K562 (cell line): ENCODE measurements around the gene RGS6. TPM values are rescaled to one million over a fixed set of nuclear protein-coding genes. Genes with fewer than 3 reads are reported as not detected.

Experiments used
- ATAC-seq: fragments of 200-7000 bp; cut with Tn5 transposase; 3 replicates; pipeline ENCODE4 v1.9.1; 2020; ENCODE audit warnings: moderate library complexity
- BruUV-seq: library from RNA; stranded (reverse); fragments of 400-500 nt; replicated peaks from 2 replicates; lab custom pipeline; 2021; lab: Mats Ljungman, UMichigan
- CTCF ChIA-PET: fragments of 300-600 bp; formaldehyde crosslinking; extraction: SDS; loops from one replicate; lab custom pipeline; 2021; ENCODE audit warnings: low intra/inter-chr PET ratio; lab: Yijun Ruan, JAX
- POLR2A ChIA-PET: fragments of 300-600, 350-650 bp; sonication (Branson Sonifier 250); formaldehyde crosslinking; extraction: SDS; loops from one replicate; lab custom pipeline; 2021; ENCODE audit warnings: antibody characterized with exemption, inconsistent platforms; lab: Yijun Ruan, JAX
- DNase-seq, 4 experiments: peaks; one replicate each; pipeline versions ENCODE4 v3.0.0 to v3.0.0-alpha.2; 2011 to 2018; ENCODE audit warnings: low spot score in 3 of 4, mixed read lengths in 3 of 4; ENCODE audit errors: extremely low read depth in 1 of 4
- FAIRE-seq: peaks from 2 replicates; lab custom pipeline; 2011; peaks lifted over from hg19 to GRCh38; lab: Jason Lieb, UNC
- H2AFZ ChIP-seq: 2 replicates; pipeline ENCODE4 v1.6.0; 2011; ENCODE audit warnings: low read depth, low read length, control low read depth, inconsistent platforms
- H3K27ac ChIP-seq: fragments of 200-600 bp; 3 replicates; pipeline ENCODE4 v1.8.0; 2011; ENCODE audit warnings: low read depth, mild to moderate bottlenecking, control low read depth, inconsistent platforms, low read length, moderate library complexity, mixed read lengths; ENCODE audit errors: extremely low read depth
- H3K27me3 ChIP-seq, 2 experiments: fragments of 300-600 bp in 1 of 2; 2 replicates in 1 of 2; 3 replicates in 1 of 2; pipeline versions ENCODE4 v1.6.0 to v1.8.0; 2011; ENCODE audit warnings: inconsistent platforms in 2 of 2, low read length in 2 of 2, mild to moderate bottlenecking in 1 of 2, mixed read lengths in 1 of 2, moderate library complexity in 1 of 2; ENCODE audit not compliant: control insufficient read depth in 2 of 2, insufficient read depth in 2 of 2
- H3K36me3 ChIP-seq: fragments of 300-600 bp; 3 replicates; pipeline ENCODE4 v1.8.0; 2011; ENCODE audit warnings: mild to moderate bottlenecking, low read length, inconsistent platforms; ENCODE audit not compliant: control insufficient read depth, insufficient read depth
- H3K4me1 ChIP-seq, 2 experiments: fragments of 200-600 bp in 1 of 2; replicated peaks in 1 of 2; 2 replicates in 1 of 2; 3 replicates in 1 of 2; pipeline versions ENCODE4 v1.5.1 to v1.8.0; 2011; ENCODE audit warnings: inconsistent platforms in 2 of 2, low read length in 2 of 2, mild to moderate bottlenecking in 1 of 2, mixed read lengths in 1 of 2, moderate library complexity in 1 of 2; ENCODE audit not compliant: control insufficient read depth in 2 of 2, insufficient read depth in 2 of 2
- H3K4me2 ChIP-seq: 2 replicates; pipeline ENCODE4 v1.6.1; 2011; ENCODE audit warnings: low read length, control low read depth, inconsistent platforms, mixed read lengths; ENCODE audit not compliant: insufficient read depth
- H3K4me3 ChIP-seq: fragments of 200-600 bp; sonication (generic), shearing (Covaris generic); 2 replicates; pipeline ENCODE4 v1.5.1; 2016; ENCODE audit warnings: control low read depth, inconsistent platforms
- H3K79me2 ChIP-seq: fragments of 200-600 bp; 3 replicates; pipeline ENCODE4 v1.8.0; 2011; ENCODE audit warnings: low read length, inconsistent platforms; ENCODE audit not compliant: control insufficient read depth, insufficient read depth
- H3K9ac ChIP-seq, 2 experiments: 2 replicates each; pipeline versions ENCODE4 v1.6.0 to v1.6.1; 2011; ENCODE audit warnings: low read depth in 2 of 2, low read length in 2 of 2, control low read depth in 1 of 2, inconsistent platforms in 1 of 2, mild to moderate bottlenecking in 1 of 2, mixed read lengths in 1 of 2; ENCODE audit not compliant: insufficient read depth in 1 of 2
- H3K9me1 ChIP-seq: one replicate; pipeline ENCODE4 v1.6.0; 2011; ENCODE audit warnings: inconsistent platforms, mild to moderate bottlenecking, low read length, moderate library complexity; ENCODE audit not compliant: control insufficient read depth, insufficient read depth
- H3K9me3 ChIP-seq: replicated peaks from 2 replicates; pipeline ENCODE4 v1.5.1; 2011; ENCODE audit warnings: low read depth, low read length, inconsistent platforms; ENCODE audit not compliant: control insufficient read depth, insufficient read depth
- H4K20me1 ChIP-seq: replicated peaks from 2 replicates; pipeline ENCODE4 v1.6.1; 2011; ENCODE audit warnings: low read length, inconsistent platforms, mixed read lengths; ENCODE audit not compliant: control insufficient read depth, insufficient read depth
- HMG20B ChIP-seq: fragments of 250-450 bp; sonication (Bioruptor Pico); IDR thresholded peaks from 2 replicates; pipeline ENCODE4 v1.5.0; 2021; ENCODE audit warnings: mild to moderate bottlenecking
- THRAP3 ChIP-seq: fragments of 450-650 bp; IDR thresholded peaks from 2 replicates; pipeline ENCODE4 v1.6.1; 2016; ENCODE audit warnings: mild to moderate bottlenecking, inconsistent platforms, borderline replicate concordance
- WGBS: fragments of 100-300 bp; shearing (Covaris generic); methylation state at CpG from one replicate; pipeline ENCODE4 v1.1.6; 2016; ENCODE audit warnings: low coverage, mixed read lengths; ENCODE audit not compliant: insufficient coverage; ENCODE audit errors: missing lambda C conversion rate; 5-methylcytosine and 5-hydroxymethylcytosine counted together
- in situ Hi-C: fragments of 300-500 bp; cut with MboI; formaldehyde crosslinking; loops from 4 replicates; pipeline ENCODE4 v1.15.0; 2018; ENCODE audit warnings: inconsistent platforms, mixed read lengths
- intact Hi-C: fragments of 100-400 bp; cut with micrococcal nuclease; formaldehyde crosslinking; loops from 2 replicates; pipeline ENCODE4 v1.14.2; 2022
- polyA plus RNA-seq, 8 experiments: library from polyadenylated mRNA; depleted of rRNA in 4 of 8; stranded (reverse) in 5 of 8; unstranded in 3 of 8; fragments of >200 nt; fragmentation: Nextera tagmentation in 2 of 8; fragmentation: Illumina TruSeq in 1 of 8; extraction: Ambion mirVana in 2 of 8; extraction: Trizol in 1 of 8; gene quantifications; 2 replicates each; pipeline versions ENCODE4 v1.2.1 to v1.2.3, GENCODE V29; 2011 to 2014; ENCODE audit warnings: inconsistent platforms in 1 of 8, missing spikeins in 1 of 8
- total RNA-seq, 7 experiments: library from RNA; depleted of rRNA in 6 of 7; stranded (reverse); fragments of >200 nt in 6 of 7; fragmentation: Illumina TruSeq in 2 of 7; extraction: Trizol in 2 of 7; gene quantifications; 2 replicates each; pipeline versions ENCODE4 v1.2.1 to v1.2.3, GENCODE V29; 2011 to 2021; ENCODE audit warnings: low replicate concordance in 1 of 7
- TF ChIP-seq, protein P1 (sequence below): fragments of 200-600 bp; sonication (generic); IDR thresholded peaks from one replicate; pipeline ENCODE4 v1.6.1; 2012; ENCODE audit warnings: mild to moderate bottlenecking, low read depth, low read length, inconsistent platforms

Gene RGS6
- total and polyA plus RNA-seq, 9 of the 15 experiments (the other 6 are each of a cell fraction or from before 2014, with no cell fraction given): not detected

DNA sequence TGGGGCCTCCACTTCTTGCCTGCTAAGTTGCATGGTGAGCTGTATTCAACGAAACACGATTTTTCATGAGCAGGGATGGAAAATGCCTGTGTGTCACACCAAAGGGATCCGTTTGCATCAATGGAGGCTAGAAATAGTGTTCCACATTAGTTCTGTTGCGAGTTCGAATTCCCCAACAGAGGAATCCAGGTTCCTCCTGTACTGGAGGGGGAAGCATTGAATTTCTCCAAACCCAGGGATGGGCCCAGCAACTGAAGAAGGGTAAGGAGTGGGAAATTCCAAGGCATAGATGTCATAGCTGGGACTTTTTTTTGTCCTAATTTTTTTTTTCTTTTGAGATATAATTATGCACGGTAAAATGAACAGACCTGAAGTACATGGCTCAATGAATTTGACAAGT, 625.4 kb downstream of the RGS6 start:
- intact Hi-C loops (no loop called here), in situ Hi-C loops (no loop called here)
- DNase-seq (no peak), ATAC-seq (no peak), FAIRE-seq (no peak)
- Histone ChIP-seq H3K9me1 (no peaks in the 10 kb centered on the region), H4K20me1 (no peaks in the 10 kb centered on the region), H3K9me3 (no peaks in the 10 kb centered on the region), H3K4me2 (no peak overlapping the region), H3K36me3 (no peaks in the 10 kb centered on the region), H3K27me3 (peaks cover 11 to 52% of the 10 kb centered on the region in 2 experiments; a peak in 4 of 5 replicates), H3K4me1 (no peaks in the 10 kb centered on the region), H3K79me2 (no peaks in the 10 kb centered on the region), H3K9ac (no peak overlapping the region), H2AFZ (no peak overlapping the region), H3K27ac (no peak overlapping the region), H3K4me3 (no peak overlapping the region)
- TF ChIP-seq THRAP3 (no peak), HMG20B (CRISPR knock-in tag) (no peak)
- TF ChIP-seq, protein P1, sequence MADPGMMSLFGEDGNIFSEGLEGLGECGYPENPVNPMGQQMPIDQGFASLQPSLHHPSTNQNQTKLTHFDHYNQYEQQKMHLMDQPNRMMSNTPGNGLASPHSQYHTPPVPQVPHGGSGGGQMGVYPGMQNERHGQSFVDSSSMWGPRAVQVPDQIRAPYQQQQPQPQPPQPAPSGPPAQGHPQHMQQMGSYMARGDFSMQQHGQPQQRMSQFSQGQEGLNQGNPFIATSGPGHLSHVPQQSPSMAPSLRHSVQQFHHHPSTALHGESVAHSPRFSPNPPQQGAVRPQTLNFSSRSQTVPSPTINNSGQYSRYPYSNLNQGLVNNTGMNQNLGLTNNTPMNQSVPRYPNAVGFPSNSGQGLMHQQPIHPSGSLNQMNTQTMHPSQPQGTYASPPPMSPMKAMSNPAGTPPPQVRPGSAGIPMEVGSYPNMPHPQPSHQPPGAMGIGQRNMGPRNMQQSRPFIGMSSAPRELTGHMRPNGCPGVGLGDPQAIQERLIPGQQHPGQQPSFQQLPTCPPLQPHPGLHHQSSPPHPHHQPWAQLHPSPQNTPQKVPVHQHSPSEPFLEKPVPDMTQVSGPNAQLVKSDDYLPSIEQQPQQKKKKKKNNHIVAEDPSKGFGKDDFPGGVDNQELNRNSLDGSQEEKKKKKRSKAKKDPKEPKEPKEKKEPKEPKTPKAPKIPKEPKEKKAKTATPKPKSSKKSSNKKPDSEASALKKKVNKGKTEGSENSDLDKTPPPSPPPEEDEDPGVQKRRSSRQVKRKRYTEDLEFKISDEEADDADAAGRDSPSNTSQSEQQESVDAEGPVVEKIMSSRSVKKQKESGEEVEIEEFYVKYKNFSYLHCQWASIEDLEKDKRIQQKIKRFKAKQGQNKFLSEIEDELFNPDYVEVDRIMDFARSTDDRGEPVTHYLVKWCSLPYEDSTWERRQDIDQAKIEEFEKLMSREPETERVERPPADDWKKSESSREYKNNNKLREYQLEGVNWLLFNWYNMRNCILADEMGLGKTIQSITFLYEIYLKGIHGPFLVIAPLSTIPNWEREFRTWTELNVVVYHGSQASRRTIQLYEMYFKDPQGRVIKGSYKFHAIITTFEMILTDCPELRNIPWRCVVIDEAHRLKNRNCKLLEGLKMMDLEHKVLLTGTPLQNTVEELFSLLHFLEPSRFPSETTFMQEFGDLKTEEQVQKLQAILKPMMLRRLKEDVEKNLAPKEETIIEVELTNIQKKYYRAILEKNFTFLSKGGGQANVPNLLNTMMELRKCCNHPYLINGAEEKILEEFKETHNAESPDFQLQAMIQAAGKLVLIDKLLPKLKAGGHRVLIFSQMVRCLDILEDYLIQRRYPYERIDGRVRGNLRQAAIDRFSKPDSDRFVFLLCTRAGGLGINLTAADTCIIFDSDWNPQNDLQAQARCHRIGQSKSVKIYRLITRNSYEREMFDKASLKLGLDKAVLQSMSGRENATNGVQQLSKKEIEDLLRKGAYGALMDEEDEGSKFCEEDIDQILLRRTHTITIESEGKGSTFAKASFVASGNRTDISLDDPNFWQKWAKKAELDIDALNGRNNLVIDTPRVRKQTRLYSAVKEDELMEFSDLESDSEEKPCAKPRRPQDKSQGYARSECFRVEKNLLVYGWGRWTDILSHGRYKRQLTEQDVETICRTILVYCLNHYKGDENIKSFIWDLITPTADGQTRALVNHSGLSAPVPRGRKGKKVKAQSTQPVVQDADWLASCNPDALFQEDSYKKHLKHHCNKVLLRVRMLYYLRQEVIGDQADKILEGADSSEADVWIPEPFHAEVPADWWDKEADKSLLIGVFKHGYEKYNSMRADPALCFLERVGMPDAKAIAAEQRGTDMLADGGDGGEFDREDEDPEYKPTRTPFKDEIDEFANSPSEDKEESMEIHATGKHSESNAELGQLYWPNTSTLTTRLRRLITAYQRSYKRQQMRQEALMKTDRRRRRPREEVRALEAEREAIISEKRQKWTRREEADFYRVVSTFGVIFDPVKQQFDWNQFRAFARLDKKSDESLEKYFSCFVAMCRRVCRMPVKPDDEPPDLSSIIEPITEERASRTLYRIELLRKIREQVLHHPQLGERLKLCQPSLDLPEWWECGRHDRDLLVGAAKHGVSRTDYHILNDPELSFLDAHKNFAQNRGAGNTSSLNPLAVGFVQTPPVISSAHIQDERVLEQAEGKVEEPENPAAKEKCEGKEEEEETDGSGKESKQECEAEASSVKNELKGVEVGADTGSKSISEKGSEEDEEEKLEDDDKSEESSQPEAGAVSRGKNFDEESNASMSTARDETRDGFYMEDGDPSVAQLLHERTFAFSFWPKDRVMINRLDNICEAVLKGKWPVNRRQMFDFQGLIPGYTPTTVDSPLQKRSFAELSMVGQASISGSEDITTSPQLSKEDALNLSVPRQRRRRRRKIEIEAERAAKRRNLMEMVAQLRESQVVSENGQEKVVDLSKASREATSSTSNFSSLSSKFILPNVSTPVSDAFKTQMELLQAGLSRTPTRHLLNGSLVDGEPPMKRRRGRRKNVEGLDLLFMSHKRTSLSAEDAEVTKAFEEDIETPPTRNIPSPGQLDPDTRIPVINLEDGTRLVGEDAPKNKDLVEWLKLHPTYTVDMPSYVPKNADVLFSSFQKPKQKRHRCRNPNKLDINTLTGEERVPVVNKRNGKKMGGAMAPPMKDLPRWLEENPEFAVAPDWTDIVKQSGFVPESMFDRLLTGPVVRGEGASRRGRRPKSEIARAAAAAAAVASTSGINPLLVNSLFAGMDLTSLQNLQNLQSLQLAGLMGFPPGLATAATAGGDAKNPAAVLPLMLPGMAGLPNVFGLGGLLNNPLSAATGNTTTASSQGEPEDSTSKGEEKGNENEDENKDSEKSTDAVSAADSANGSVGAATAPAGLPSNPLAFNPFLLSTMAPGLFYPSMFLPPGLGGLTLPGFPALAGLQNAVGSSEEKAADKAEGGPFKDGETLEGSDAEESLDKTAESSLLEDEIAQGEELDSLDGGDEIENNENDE: no peak
- no TSS peak for BruUV-seq
- ChIA-PET CTCF (no interaction called here), POLR2A (no interaction called here)
- 0% methylated on average over 6 of the region's 6 CpGs for WGBS
